ENCODE measurements around the gene SERINC5.

GRCh38 chr5:80216753-80217596, 38.9 kb downstream of the SERINC5 start:
- TF ChIP-seq POLR2A (IDR thresholded peaks at IDR 0.05) (peak in 1 of 2 donors; percentile 45), CTCF (IDR thresholded peaks at IDR 0.05) (no peak)

All from adrenal gland (tissue), 5 donors.